GM23338 (cell line): Measurements from ENCODE around the gene TNNI3K. TPM values are rescaled to one million over a fixed set of nuclear protein-coding genes. Genes with fewer than 3 reads are reported as not detected.

Experiments used
- ATAC-seq: fragments of 200-7000 bp; cut with Tn5 transposase; 3 replicates; pipeline ENCODE4 v1.9.1; 2020
- DNase-seq: peaks from one replicate; pipeline ENCODE4 v3.0.0-alpha.2; 2015; ENCODE audit warnings: low spot score
- H2AFZ ChIP-seq: fragments of 200-600 bp; sonication (generic); 2 replicates; pipeline ENCODE4 v1.8.0; 2016; ENCODE audit warnings: antibody characterized with exemption, mild to moderate bottlenecking, moderate library complexity
- H3F3A ChIP-seq: fragments of 200-600 bp; sonication (generic); replicated peaks from 2 replicates; pipeline ENCODE4 v1.8.0; 2017; ENCODE audit warnings: antibody characterized with exemption, mixed run types, low read depth
- H3K27ac ChIP-seq: fragments of 200-600 bp; sonication (generic); 2 replicates; pipeline ENCODE4 v1.6.1; 2016; ENCODE audit warnings: low read depth
- H3K27me3 ChIP-seq: fragments of 200-600 bp; sonication (generic); 2 replicates; pipeline ENCODE4 v1.8.0; 2016; ENCODE audit warnings: mild to moderate bottlenecking, mixed run types, moderate library complexity; ENCODE audit not compliant: insufficient read depth
- H3K36me3 ChIP-seq: fragments of 200-600 bp; sonication (generic); 2 replicates; pipeline ENCODE4 v1.8.0; 2016; ENCODE audit warnings: mild to moderate bottlenecking; ENCODE audit not compliant: insufficient read depth
- H3K4me1 ChIP-seq: fragments of 200-600 bp; sonication (generic); 2 replicates; pipeline ENCODE4 v1.8.0; 2016; ENCODE audit warnings: mild to moderate bottlenecking, moderate library complexity; ENCODE audit not compliant: insufficient read depth
- H3K4me2 ChIP-seq: fragments of 200-600 bp; sonication (generic); 2 replicates; pipeline ENCODE4 v1.7.1; 2017; ENCODE audit warnings: mixed run types
- H3K4me3 ChIP-seq: fragments of 200-600 bp; sonication (generic); 2 replicates; pipeline ENCODE4 v1.6.1; 2016; ENCODE audit warnings: mixed run types
- H3K79me2 ChIP-seq: fragments of 200-600 bp; sonication (generic); replicated peaks from 2 replicates; pipeline ENCODE4 v1.8.0; 2017; ENCODE audit warnings: mild to moderate bottlenecking; ENCODE audit not compliant: insufficient read depth
- H3K9me2 ChIP-seq: fragments of 200-600 bp; sonication (generic); 2 replicates; pipeline ENCODE4 v1.8.0; 2017; ENCODE audit not compliant: insufficient read depth
- H4K20me1 ChIP-seq: fragments of 200-600 bp; sonication (generic); replicated peaks from 2 replicates; pipeline ENCODE4 v1.8.0; 2017; ENCODE audit warnings: mild to moderate bottlenecking; ENCODE audit not compliant: insufficient read depth
- H3K27ac Mint-ChIP-seq: 2 replicates; pipeline ENCODE4 v1.8.0; 2020; ENCODE audit warnings: inconsistent platforms, mild to moderate bottlenecking, moderate library complexity, mixed read lengths
- H3K27me3 Mint-ChIP-seq: 3 replicates; pipeline ENCODE4 v1.8.0; 2022; ENCODE audit warnings: low read depth, mild to moderate bottlenecking, moderate library complexity, mixed read lengths, inconsistent platforms; ENCODE audit not compliant: insufficient read depth, poor library complexity
- H3K36me3 Mint-ChIP-seq: 3 replicates; pipeline ENCODE4 v1.8.0; 2021; ENCODE audit warnings: low read depth, mild to moderate bottlenecking, inconsistent platforms, moderate library complexity, mixed read lengths
- H3K4me1 Mint-ChIP-seq: 3 replicates; pipeline ENCODE4 v1.8.0; 2020; ENCODE audit warnings: mild to moderate bottlenecking, inconsistent platforms, mixed read lengths
- H3K4me3 Mint-ChIP-seq: 3 replicates; pipeline ENCODE4 v1.8.0; 2021; ENCODE audit warnings: moderate library complexity, mild to moderate bottlenecking, inconsistent platforms, mixed read lengths
- H3K9me3 Mint-ChIP-seq: 3 replicates; pipeline ENCODE4 v1.8.0; 2020; ENCODE audit warnings: moderate library complexity, mild to moderate bottlenecking, inconsistent platforms, mixed read lengths
- CREB1 ChIP-seq: fragments of 250-450 bp; sonication (Bioruptor Pico); IDR thresholded peaks from 2 replicates; pipeline ENCODE4 v1.5.0; 2020; ENCODE audit warnings: low read depth, mild to moderate bottlenecking, moderate library complexity
- CTCF ChIP-seq, 2 experiments: fragments of 200-600 bp in 1 of 2; sonication (generic) in 1 of 2; conservative IDR thresholded peaks; 2 replicates each; pipeline versions ENCODE4 v1.5.1 to v1.6.1; 2016 to 2017; ENCODE audit warnings: antibody characterized with exemption in 2 of 2, low read depth in 2 of 2, mild to moderate bottlenecking in 2 of 2, moderate library complexity in 1 of 2
- EZH2phosphoT487 ChIP-seq: fragments of 200-600 bp; sonication (generic); IDR thresholded peaks from one replicate; pipeline ENCODE4 v1.8.1; 2018; ENCODE audit warnings: antibody characterized with exemption; ENCODE audit not compliant: unreplicated experiment
- JUNB ChIP-seq: IDR thresholded peaks from one replicate; pipeline ENCODE4 v1.6.1; 2016; ENCODE audit warnings: antibody characterized with exemption; ENCODE audit not compliant: unreplicated experiment
- NANOG ChIP-seq: IDR thresholded peaks from 2 replicates; pipeline ENCODE4 v1.6.1; 2016; ENCODE audit warnings: antibody characterized with exemption, borderline replicate concordance
- POLR2AphosphoS5 ChIP-seq: IDR thresholded peaks from 2 replicates; pipeline ENCODE4 v1.6.1; 2016; ENCODE audit warnings: antibody characterized with exemption, low read depth
- STAT1 ChIP-seq: IDR thresholded peaks from one replicate; pipeline ENCODE4 v1.6.1; 2016; ENCODE audit warnings: antibody characterized with exemption; ENCODE audit not compliant: unreplicated experiment
- ZNF114 ChIP-seq: fragments of 250-450 bp; sonication (Bioruptor Pico); IDR thresholded peaks from 2 replicates; pipeline ENCODE4 v1.5.0; 2020; ENCODE audit warnings: mild to moderate bottlenecking, moderate library complexity
- ZNF462 ChIP-seq: fragments of 250-450 bp; sonication (Bioruptor Pico); IDR thresholded peaks from 2 replicates; pipeline ENCODE4 v1.5.0; 2020; ENCODE audit warnings: mild to moderate bottlenecking, moderate library complexity
- polyA plus RNA-seq: library from polyadenylated mRNA; unstranded; fragments of >200 nt; fragmentation: Nextera tagmentation; extraction: Ambion mirVana; gene quantifications from 2 replicates; pipeline ENCODE4 v1.2.1, GENCODE V29; 2016
- total RNA-seq: library from RNA; depleted of rRNA; stranded (reverse); fragments of >200 nt; shearing (Covaris generic); gene quantifications from 2 replicates; pipeline ENCODE4 v1.2.3, GENCODE V29; 2014

The TNNI3K gene
- total and polyA plus RNA-seq, 2 experiments from 2014 or later, result not detected

- Mint-ChIP-seq H3K36me3 (no peaks in the 10 kb centered on the region), H3K27me3 (peaks cover 4% of the 10 kb centered on the region), H3K4me1 (peaks cover 19% of the 10 kb centered on the region), H3K9me3 (no peaks in the 10 kb centered on the region), H3K4me3 (no peak overlapping the region), H3K27ac (no peak overlapping the region)
- Histone ChIP-seq H3K27me3 (no peaks in the 10 kb centered on the region), H3F3A (no peaks in the 10 kb centered on the region), H3K4me3 (no peak overlapping the region), H3K4me1 (no peaks in the 10 kb centered on the region), H3K9me2 (no peaks in the 10 kb centered on the region), H3K79me2 (no peaks in the 10 kb centered on the region), H4K20me1 (no peaks in the 10 kb centered on the region), H3K4me2 (no peak overlapping the region; the same call in 1 of the 2 replicates), H2AFZ (no peak overlapping the region), H3K36me3 (no peaks in the 10 kb centered on the region), H3K27ac (no peak overlapping the region)
- TF ChIP-seq CREB1, result no peak
- no peak for TF ChIP-seq EZH2phosphoT487
- no peak for TF ChIP-seq CTCF (conservative IDR thresholded peaks at IDR 0.05; ENCODE audit: low read depth in 2 of 2)
- no peak for TF ChIP-seq ZNF114 (CRISPR knock-in tag)
- no peak for TF ChIP-seq JUNB
- no peak for TF ChIP-seq STAT1
- no peak for TF ChIP-seq ZNF462
- no peak for TF ChIP-seq NANOG
- no peak for TF ChIP-seq POLR2AphosphoS5
- ATAC-seq (no peak), DNase-seq (no peak)
Observed at GRCh38 chr1:74392840-74393239, 157.7 kb downstream of the TNNI3K start.
